HG02938 (cell line): ENCODE results near the gene ATP5PO.
"Not testable (repeated sequence)": the region's sequence is repeated elsewhere in the genome, so short reads cannot be mapped to it uniquely, and the experiment has no call there.

ENCODE experiments used
- ATAC-seq: cut with Tn5 transposase; IDR thresholded peaks from one replicate; pipeline ENCODE4 v1.9.1; 2021; ENCODE audit warnings: mild to moderate bottlenecking, moderate library complexity; ENCODE audit not compliant: unreplicated experiment

The ATP5PO gene

DNA sequence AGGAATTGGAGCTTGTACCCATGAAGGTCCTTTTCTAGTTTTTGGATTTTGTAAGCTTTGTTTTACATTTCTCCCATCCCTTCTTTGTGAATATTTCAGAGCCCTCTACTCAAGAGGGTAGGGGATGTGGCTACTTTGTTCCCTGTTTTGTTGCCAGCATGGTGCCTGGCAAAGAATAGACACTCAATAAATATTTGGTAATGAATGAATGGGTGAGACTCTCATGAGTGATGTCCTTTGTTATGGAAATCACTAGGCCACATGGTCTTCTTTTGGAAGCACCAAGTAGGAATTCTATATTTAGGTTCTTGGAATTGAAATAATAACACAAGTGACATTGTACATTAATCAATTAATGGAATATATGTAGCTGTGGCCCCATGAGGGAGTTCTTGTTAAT lies 26.8 kb upstream of the ATP5PO start:
- no peak for ATAC-seq

DNA sequence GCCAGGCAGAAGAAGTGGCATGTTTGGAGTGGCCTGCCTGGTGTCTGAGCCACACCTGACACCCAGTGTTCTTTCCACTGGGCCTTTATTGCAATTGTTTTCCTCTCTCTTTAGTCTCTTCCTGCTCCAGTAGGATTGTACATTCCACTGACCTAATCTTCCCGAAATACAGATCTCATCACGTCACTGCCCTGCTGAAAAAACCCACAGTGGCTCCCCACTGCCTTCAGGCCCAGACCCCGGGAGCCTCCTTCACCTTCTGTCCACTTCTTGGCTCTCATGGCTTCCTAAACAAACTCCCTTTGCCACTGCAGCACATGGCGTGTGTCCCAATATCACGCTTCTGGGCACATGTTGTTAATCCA lies 25.3 kb upstream of the ATP5PO start:
- ATAC-seq, result no peak

DNA sequence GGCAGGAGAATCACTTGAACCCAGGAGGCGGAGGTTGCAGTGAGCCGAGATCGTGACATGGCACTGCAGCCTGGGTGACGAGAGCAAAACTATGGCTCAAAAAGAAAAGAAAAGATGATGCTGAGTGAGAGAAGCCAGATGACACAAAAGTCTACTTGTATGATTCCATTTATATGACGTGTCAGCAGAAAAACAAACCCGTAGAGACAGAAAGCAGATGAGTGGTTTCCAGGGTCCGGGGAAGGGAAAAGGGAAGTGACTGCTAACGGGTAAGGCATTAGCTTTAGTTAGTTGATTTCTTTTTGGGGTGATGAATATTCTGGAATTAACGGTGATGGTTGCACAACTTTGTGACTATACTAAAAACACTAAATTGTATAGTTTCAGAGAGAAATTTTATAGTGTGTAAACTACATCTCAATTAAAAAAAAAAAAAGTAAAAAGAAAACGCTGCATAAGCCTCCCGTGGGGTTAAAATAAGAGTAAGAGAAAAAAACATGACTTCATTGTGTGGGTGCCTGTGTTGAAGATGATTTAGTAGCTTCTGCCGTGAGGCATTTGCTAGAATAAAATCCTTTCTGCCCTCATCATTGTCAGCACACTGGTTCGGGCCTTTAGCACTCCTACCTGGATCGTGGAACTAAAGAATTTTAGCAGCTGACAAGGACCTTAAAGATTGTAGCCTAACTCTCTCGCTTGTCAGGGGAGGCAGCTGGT lies 24.7 kb upstream of the ATP5PO start:
- no peak for ATAC-seq

DNA sequence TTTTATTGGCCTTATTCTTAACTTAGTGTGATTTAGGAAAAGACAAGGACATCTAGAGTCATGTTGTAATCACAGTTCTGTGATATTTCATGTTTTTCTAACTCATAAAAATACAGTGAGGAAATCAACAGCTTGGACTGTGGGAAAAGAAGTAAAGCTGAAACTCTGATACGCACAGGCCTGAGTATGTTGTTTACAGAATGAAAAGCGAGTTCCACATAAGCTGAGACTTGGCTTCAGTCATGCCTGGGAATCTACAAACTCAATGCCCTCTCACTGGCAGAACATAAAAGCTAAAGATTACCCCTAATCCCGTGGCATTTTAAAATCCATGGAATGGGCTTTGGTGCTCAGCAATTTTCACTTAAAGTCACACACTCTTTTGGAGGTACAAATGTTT lies 23.6 kb upstream of the ATP5PO start:
- ATAC-seq, result no peak

DNA sequence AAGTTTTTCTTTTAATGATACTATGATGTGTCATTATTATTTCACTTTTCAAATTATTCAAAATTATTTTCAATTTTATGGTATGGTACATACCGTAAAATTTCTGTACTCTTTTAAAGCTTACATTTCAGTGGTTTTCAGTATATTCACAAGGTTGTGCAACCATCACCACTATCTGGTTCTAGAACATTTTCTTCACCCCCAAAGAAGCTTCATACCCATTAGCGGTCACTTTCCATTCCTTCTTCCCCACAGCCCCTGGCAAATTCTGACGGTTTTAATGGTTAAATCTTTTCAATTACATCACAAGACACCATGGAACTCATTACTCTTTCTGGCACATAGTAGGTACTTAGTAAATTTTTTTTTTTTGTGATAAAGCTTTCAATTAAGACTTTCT lies 22.8 kb upstream of the ATP5PO start:
- ATAC-seq, result no peak

DNA sequence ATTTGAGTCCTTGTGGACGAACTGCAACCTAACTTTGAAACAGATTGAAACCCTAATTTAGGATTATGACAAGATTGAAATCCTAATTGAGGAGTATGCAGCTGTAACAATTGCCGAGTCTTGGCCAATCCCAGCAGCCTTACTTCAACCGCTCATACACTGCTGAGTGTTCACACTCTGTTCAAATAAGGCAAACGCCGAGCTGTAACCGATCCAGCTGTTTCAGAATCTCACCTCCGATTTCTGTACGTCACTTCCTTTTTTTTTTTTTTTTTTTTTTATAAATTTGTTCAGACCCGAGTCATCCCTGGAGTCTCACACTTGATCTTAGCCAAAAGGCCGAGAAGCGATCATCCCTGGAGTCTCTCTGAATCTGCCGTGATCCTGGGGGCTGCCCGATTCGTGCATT lies 22.3 kb upstream of the ATP5PO start:
- ATAC-seq, result no peak

DNA sequence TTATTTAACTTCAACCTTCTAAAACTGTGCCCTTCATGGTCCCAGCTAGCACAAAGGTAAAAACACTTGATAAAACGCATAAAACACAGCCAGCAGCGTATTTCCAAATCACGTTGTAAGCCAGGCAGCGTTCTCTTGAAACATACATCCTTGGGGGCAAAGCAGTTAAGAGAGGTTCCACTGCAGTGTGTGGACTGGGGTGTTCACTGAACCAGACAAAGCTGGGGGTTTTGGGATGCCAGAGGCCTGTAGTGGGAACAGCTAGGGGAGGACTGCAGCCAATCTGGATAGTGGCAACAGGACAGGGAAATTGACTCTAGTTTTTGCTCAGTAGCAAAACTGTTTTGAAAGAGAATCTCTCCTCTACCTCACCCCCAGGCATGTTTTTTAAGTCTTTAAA lies 21.5 kb upstream of the ATP5PO start:
- no peak for ATAC-seq

DNA sequence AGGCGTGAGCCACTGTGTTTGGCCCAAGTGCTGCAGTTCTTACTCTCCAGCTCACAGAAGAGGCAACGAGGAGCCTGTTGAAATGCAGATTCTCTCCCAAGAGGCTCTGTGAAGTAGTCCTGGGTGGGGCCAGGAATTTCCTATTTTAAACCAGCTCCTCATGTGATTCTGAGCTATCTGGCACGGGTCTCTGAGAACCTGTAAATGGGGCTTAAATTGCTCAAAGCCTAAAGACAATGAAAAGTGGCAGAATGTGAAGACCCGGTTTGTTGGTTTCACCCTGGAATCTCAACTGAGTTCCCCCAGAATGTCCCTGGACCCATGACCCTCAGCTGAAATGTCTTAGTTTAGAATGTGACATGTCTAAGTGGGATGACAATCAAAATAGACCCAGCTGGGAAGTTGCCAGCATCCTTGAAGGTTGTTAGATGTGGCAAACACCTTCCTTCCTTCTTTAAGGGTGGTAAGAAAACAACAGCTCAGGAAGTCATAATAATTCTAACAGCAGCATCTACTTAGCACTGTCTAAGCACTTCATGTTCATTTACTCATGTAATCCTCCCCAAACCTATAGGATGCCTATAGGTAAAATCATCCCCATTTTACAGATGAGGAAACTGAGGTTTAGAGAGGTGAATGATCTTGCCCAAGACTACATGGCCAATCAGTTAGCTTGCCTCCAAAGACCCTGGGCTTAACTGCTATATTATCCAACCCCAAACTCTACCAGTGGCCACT lies 20.9 kb upstream of the ATP5PO start:
- ATAC-seq, result no peak

DNA sequence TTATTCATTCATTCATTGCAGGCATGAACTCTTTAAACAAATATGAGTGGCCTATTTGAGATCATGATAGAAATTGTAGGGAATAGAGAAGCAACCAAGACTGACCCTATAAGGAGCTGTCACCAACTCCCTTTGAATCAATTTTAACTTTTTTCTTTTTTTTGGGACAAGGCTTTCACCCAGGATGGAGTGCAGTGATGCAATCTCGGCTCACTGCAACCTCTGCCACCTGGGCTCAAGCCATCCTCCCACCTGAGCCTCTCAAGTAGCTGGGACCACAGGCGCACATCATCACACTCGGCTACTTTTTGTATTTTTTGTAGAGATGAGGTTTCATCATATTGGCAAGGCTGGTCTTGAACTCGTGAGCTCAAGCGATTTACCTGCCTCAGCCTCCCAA lies 17.1 kb upstream of the ATP5PO start:
- ATAC-seq, result no peak

DNA sequence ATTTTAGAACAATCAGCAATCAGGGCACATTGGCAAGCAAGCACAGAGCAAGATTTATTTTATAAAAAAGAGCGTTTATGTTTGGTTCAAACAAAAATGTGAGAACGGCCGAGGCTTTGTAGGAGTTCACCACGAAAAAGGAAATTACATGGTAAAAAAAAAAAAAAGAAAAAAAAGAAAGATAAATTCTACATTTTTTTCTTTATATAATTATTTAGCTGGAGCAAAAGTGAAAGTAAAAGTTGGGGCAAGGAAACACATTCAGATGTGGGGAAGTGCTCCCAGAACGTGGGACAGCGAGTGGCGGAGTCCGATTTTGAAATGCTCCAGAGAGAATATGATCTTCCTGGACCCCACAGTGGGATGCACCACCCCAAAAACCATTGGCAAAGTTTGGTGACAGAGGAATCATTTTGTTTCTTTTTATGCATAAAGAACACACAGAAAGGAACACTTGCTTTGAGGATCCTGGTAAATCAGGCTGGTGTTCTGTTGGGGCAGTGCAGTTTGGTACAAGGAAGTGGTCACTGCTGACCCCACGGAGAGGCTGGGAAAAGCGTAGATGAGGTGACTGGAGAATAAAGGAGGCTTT lies 16.3 kb upstream of the ATP5PO start:
- no peak for ATAC-seq

DNA sequence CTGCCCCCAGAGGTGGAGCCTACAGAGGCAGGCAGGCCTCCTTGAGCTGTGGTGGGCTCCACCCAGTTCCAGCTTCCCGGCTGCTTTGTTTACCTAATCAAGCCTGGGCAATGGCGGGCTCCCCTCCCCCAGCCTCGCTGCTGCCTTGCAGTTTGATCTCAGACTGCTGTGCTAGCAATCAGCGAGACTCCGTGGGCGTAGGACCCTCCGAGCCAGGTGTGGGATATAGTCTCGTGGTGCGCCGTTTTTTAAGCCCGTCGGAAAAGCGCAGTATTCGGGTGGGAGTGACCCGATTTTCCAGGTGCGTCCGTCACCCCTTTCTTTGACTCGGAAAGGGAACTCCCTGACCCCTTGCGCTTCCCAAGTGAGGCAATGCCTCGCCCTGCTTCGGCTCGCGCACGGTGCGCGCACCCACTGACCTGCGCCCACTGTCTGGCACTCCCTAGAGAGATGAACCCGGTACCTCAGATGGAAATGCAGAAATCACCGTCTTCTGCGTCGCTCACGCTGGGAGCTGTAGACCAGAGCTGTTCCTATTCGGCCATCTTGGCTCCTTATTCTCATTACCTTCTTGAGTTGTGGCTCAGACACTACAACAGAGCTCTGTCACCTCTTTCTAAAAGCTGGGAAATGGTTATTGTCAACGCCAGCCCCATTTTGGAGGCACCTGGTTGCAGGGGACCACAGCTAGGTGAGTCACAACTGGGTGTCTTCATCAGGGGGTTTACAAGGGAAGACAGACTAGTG lies 15.6 kb upstream of the ATP5PO start:
- ATAC-seq, result not testable (repeated sequence)

DNA sequence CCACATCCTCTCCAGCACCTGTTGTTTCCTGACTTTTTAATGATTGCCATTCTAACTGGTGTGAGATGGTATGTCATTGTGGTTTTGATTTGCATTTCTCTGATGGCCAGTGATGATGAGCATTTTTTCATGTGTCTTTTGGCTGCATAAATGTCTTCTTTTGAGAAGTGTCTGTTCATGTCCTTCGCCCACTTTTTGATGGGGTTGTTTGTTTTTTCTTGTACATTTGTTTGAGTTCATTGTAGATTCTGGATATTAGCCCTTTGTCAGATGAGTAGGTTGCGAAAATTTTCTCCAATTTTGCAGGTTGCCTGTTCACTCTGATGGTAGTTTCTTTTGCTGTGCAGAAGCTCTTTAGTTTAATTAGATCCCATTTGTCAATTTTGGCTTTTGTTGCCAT lies 10.6 kb upstream of the ATP5PO start:
- ATAC-seq, result not testable (repeated sequence)

DNA sequence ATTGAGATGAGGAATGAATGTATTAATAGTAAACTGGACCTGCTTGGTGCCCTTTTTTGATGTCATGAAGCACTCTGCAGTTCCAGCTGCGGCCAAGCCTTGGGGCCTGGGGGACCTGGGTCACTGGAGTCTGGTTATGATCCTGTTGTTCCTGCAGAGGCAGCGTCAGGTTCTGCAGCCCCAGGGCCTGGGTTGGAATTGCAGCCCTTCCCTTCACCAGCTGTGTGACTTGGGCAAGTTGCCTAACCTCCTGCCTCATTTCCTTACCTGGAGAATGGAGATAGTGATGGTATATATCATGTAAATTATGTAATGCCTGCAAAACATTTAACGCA lies 9.1 kb upstream of the ATP5PO start:
- no peak for ATAC-seq

DNA sequence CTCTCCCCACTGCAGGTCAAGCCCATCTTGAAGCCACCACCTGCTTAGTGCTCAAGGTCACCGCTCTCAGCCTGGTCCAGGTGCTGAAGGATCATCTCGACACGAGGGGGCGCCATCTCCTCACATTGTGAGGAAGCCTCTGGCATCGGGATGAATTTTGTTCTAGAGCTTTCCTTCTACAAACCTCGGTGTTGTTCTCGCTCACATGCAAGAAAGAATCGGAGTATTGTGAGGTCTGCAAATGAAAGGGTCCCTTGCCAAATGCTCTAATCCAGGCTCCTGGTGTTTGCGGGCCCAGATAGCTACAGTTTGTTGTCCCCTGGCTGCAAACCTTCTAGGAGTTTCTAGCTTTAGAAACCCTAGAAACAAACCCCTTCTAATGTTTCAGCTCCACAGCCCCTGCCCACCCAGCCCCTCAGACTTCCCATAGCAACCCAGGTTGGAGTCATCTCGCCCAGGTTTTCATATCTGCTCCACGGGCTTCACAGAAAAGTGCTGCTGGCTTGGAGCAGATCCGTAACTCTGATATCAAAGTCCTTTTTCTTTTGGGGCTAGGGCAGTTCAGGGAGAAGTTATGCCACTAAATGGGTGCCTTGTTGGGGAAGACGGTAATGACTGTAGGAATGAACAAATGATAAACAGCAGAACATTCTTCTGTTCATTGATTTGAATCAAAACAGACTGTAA lies 8.6 kb upstream of the ATP5PO start:
- peak; percentile 61 for ATAC-seq

DNA sequence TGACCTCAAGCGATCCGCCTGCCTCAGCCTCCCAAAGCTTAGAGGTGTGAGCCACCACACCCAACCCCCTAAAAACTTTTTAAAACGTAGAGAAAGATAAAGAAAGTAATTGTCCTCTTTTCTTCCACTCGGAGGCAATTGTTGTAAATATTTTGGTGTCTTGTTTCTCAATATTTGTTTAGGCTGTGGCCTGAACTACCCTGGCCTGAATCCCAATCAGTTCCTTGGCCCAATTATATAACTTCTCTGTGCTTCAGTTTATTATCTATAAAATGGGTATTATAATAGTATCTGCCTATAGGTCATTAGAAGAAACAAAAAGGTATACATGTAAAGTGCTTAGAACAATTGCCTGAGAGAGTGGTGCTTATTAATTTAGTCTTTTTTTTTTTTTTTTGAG lies 1.8 kb upstream of the ATP5PO start:
- no peak for ATAC-seq

DNA sequence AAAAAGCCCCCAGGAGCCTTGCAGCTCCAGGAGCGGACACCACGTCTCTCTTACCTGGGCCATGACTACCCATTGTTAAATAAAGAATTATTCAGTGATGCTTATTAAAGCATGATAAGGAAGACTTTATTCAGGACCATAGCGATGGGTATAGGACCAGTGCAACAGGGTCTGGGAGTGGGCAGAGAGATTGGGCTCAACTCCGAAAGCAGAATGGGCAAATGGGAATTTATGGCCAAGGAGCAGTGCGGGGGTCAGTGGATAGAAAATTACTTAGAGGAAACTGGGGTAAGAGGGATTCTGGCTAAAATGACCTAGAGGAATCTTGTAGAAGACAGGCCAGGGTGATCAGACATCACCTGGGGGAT lies 580 bp upstream of the ATP5PO start:
- ATAC-seq, result peak; percentile 9

DNA sequence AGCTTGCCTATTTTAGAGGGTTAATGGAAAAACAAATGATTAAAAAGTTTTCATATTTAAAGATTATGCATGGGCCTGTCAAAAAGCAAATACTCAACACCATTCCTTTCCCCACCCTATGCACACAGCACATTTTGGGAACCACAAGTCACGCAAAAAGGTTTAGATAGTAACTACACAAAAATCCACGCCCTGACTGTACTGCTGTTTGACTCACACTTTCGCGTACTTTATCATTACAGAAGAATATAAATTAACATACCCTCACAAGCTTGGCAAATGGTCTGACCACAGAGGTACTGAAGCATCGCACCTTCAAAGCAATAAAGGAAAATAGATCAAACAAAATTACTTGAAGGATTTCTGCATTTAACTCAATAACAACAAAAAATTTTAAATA lies 1.4 kb downstream of the ATP5PO start:
- ATAC-seq, result no peak

DNA sequence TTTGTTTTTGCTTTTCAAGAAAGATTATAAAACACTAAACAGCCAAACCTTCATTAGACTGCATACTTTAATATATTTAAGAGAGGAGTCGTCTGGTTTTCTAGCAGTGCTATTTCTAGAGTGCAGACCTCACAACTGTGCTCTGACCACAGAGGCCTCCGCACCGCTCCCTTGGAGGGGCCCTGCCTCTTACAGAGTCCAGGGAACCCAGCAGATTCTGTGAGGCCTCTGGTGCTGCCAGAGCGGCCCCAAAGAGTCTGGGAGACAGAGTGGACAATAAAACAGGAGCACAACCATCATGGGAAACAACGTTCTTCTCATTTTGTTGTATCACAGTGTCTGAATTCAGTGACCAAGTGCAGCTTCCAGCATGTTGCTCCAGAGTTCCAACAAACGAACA lies 5.8 kb downstream of the ATP5PO start:
- ATAC-seq, result no peak

DNA sequence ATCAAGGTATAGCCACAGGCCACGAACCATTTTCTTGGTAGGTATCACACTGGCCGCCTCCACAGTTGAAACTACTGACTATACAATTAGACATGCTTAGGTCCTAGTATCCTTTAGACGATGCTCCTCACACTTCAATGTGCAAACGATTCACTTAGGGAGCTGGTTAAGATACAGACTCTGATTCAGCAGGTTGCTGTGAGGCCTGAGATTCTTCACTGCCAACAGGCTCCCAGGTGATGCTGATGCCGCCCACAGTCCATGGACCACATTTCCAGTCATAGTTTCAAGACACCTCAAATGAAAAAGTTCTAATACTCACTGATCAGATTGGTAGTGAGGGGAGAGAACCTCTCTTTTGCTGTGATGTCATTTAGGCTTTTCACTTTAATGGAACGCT lies 6.8 kb downstream of the ATP5PO start:
- no peak for ATAC-seq

DNA sequence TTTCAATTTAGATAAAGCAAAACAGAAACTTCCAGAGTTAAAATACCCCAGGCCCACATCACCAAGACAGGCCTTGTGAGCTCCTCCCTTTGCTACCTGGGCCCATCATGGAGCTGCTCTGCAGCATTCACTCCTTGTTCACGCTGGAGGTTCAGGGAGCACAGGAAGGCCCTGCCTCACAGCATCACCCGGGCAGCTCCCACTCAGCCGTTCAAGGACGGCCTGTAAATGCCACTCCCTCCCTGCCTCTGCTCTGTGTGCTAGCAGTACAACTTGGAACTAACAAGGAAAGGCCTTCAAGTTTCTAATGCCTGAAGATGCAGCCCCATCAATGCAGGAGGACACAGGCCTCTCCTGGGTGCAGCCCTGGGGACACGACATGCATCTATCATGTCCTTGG lies 11.6 kb downstream of the ATP5PO start:
- ATAC-seq, result no peak

DNA sequence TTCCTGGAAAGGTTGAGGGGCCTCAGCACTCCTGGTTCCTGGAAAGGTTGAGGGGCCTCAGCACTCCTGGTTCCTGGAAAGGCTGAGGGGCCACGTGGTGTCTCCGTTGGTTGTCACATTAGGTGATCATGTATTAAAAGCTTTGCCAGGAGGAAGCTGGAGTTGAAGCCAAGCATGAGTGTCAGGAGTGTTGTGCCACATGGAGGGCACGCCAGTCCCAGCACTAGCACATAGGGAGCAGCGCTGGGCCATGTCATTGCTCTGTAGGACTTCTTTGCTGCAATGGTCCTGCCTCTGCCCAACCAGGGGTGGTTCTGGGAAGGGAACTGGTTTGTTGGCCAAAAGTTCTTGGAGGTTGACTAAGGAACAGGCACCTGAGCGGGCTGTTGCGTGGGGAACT lies 13.3 kb downstream of the ATP5PO start:
- ATAC-seq, result no peak
